ENCODE measurements around the gene RUNX3.

The RUNX3 gene

GRCh38 chr1:24886241-24886640 lies 43.8 kb downstream of the RUNX3 start:
- no peak overlapping the region for H3K4me3 ChIP-seq (ENCODE audit: low read depth, low read length)
- no peak for DNase-seq
- no peak for TF ChIP-seq CTCF (IDR thresholded peaks at IDR 0.05; ENCODE audit: low read depth, low read length)
- no peaks in the 10 kb centered on the region for H3K36me3 ChIP-seq
- H3K27ac ChIP-seq = no peak overlapping the region
- no peaks in the 10 kb centered on the region for H3K27me3 ChIP-seq (ENCODE audit: insufficient read depth, low read depth, severe bottlenecking)
- H3K9me3 ChIP-seq (ENCODE audit: severe bottlenecking) = no peaks in the 10 kb centered on the region

- Histone ChIP-seq H3K9me3 (ENCODE audit: severe bottlenecking) (no peaks in the 10 kb centered on the region), H3K36me3 (no peaks in the 10 kb centered on the region), H3K4me3 (ENCODE audit: low read depth, low read length) (no peak overlapping the region), H3K27ac (no peak overlapping the region), H3K27me3 (ENCODE audit: insufficient read depth, low read depth, severe bottlenecking) (no peaks in the 10 kb centered on the region)
- no peak for DNase-seq
- no peak for TF ChIP-seq CTCF (IDR thresholded peaks at IDR 0.05; ENCODE audit: low read depth, low read length)
Observed at GRCh38 chr1:24884751-24885150, 45.3 kb downstream of the RUNX3 start.

- no peak for TF ChIP-seq CTCF (IDR thresholded peaks at IDR 0.05; ENCODE audit: low read depth, low read length)
- Histone ChIP-seq H3K9me3 (ENCODE audit: severe bottlenecking) (no peaks in the 10 kb centered on the region), H3K27ac (no peak overlapping the region)
Observed at GRCh38 chr1:24881034-24881433, 49.0 kb downstream of the RUNX3 start.

GRCh38 chr1:24878775-24879742 lies 51.0 kb downstream of the RUNX3 start:
- Histone ChIP-seq H3K9me3 (ENCODE audit: severe bottlenecking) (no peaks in the 10 kb centered on the region), H3K4me3 (ENCODE audit: low read depth, low read length) (no peak overlapping the region), H3K27me3 (ENCODE audit: insufficient read depth, low read depth, severe bottlenecking) (no peaks in the 10 kb centered on the region), H3K27ac (no peak overlapping the region), H3K36me3 (no peaks in the 10 kb centered on the region)
- TF ChIP-seq CTCF (IDR thresholded peaks at IDR 0.05; ENCODE audit: low read depth, low read length) = no peak
- DNase-seq = no peak

More at GRCh38 chr1:24881034-24881433, 49.0 kb downstream of the RUNX3 start:
- Histone ChIP-seq H3K4me3 (ENCODE audit: low read depth, low read length) (no peak overlapping the region), H3K27me3 (ENCODE audit: insufficient read depth, low read depth, severe bottlenecking) (no peaks in the 10 kb centered on the region), H3K36me3 (no peaks in the 10 kb centered on the region)
- no peak for DNase-seq

GRCh38 chr1:24878045-24878444 lies 52.0 kb downstream of the RUNX3 start:
- TF ChIP-seq CTCF (IDR thresholded peaks at IDR 0.05; ENCODE audit: low read depth, low read length) = no peak
- Histone ChIP-seq H3K36me3 (no peaks in the 10 kb centered on the region), H3K9me3 (ENCODE audit: severe bottlenecking) (no peaks in the 10 kb centered on the region), H3K4me3 (ENCODE audit: low read depth, low read length) (no peak overlapping the region), H3K27ac (no peak overlapping the region), H3K27me3 (ENCODE audit: insufficient read depth, low read depth, severe bottlenecking) (no peaks in the 10 kb centered on the region)
- no peak for DNase-seq

Data from WERI-Rb-1 (cell line).